Measurements from ENCODE around the gene ERICH3.

The ERICH3 gene, protein sequence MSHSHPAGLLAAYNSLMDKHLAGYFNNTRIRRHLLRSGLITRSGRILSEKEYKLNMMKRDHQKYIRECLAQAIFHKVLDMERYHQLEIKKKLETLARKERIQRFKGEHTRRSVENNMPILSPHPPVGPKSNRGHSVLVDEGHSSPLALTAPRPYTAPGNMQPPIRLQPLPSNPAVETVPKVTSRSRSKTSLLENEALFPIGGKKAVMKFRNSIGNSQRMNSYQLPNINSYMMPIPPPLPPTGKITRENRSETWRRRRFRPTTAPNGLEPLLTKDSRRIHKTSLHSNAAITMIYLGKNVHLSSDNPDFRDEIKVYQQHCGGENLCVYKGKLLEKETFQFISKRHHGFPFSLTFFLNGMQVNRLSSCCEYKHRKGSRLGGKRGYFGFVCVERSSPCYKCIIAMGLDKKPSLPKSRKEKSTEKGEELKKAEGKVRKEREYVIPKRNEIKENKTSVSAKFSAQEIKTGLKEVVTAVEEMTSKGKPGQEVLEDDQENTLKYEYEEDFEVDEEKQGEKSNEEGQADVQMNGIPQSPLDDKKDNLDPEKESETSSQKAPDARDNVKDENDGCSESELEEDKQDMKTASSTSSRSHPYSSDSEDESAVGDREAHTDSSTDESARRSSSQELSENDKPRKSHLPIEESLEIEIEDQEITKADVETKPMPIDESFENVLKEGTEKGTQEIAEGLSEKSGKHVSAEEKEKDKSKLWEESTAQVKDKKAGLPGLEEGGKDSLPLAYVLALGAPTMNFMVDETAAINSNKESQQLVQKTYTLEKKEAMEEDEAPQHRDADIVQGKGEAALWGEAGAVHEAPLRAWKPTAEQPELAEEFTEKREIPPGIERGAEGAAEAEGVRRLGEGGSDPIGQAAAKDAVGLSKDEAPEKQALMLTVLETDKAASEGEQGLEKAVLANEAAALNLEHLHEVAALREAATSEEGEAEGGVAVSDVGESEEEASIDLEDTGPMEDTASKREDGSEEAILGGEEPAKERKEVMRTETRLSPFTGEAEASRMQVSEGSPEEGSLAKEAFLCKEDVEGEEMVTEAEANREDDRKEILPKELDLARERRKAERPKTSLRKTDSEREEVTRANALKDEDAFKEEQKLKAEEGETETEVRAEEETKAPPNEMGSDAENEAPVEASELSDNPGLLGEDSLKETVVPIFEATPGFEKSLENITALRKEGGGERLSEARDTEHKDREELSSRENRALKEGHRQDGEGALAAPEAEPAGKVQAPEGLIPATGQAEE (N-terminal part only)

GRCh38 chr1:74673351-74674111 lies at the start of gene ERICH3:
ERICH3 (minus strand) TSS chr1:74673792; CDS start chr1:74673519, 273 bp downstream.
- no peak for DNase-seq

DNA sequence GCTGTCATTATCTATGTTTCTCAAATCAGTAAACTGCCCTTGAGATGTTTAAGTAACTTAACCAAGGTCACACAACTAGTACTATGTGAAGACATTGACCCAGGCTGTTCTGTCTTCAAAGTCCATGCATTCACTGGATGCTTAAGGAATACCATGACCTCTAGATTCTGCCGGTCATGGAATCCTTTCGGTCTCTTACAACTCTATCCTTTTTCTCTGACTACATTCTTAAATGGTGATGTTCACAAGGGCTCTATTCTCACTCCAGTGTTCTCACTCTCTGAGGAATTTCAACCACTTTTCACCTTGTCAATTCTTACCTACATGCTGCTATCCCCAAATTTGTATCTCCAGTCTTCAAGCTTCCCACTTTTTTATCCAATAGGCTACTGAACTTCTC lies 44.0 kb upstream of the ERICH3 start:
- no peak for DNase-seq

GRCh38 chr1:74716822-74717221 lies 43.2 kb upstream of the ERICH3 start:
- DNase-seq = no peak

DNA sequence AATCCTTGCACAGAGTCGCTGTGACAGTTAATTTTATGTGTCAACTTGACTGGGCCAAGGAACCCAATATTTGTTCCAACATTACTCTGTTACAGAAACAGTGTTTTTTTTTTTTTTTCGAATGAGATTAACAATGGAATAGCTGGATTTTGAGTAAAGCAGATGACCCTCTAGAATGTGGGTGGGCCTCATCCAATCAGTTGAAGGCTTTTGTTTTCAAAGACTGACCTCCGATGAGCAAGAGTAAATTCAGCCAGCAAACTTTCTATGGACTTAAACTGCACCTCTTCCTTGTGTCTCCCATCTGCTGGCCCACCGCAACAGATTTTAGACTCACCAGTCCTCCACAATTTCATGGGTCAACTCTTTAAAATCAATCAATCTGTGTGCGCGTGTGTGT lies 42.2 kb upstream of the ERICH3 start:
- no peak for DNase-seq

GRCh38 chr1:74715236-74715502 lies 41.6 kb upstream of the ERICH3 start:
- DNase-seq = no peak

- no peak for DNase-seq
Observed at GRCh38 chr1:74714429-74715235, 41.0 kb upstream of the ERICH3 start.

DNA sequence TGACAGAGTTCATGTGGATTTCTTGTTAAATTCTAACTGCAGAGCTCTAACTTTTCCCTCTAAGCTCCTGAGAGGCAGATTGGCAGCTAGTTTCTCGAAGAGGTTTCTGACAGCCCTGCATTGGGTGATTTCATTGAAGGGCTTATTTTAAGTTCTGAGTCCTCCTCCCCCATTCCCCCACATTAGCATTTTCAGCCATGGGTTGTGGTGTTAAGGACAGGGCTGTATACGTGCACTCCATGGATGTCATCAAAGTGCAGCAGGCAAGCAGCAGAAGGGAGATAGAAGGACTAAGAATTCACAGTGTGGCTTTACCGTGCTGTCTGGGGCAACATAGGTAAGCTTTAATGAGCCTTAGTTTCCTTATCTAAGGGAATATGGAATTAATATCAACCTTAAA lies 40.3 kb upstream of the ERICH3 start:
- no peak for DNase-seq

- no peak for DNase-seq
Observed at GRCh38 chr1:74712881-74713280, 39.3 kb upstream of the ERICH3 start.

GRCh38 chr1:74703386-74704182 lies 30.0 kb upstream of the ERICH3 start:
- DNase-seq = no peak

- DNase-seq = no peak
Observed at GRCh38 chr1:74699331-74699730, 25.7 kb upstream of the ERICH3 start.

DNA sequence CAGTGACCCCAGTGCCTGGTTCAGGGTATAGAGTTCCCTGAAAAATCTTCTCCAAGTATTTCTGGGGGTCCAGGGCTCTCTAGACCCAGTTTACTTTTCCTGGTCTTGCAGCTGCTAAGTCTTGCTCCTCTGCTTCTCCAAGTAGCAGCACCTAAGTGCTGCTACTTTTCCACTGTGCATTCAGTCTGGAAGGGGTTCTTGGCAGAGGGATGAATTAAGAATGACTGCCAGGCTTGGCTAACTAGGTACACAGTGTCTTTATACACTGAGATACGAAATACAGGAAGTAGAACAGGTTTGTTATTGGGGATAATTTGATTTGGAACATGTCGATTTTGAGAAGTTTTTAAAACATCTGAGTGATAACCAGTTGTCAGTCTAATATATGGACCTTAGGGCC lies 24.2 kb upstream of the ERICH3 start:
- DNase-seq = no peak

GRCh38 chr1:74693473-74693872 lies 19.9 kb upstream of the ERICH3 start:
- no peak for DNase-seq

GRCh38 chr1:74690909-74691308 lies 17.3 kb upstream of the ERICH3 start:
- DNase-seq = no peak

- no peak for DNase-seq
Observed at GRCh38 chr1:74690364-74690696, 16.7 kb upstream of the ERICH3 start.

DNA sequence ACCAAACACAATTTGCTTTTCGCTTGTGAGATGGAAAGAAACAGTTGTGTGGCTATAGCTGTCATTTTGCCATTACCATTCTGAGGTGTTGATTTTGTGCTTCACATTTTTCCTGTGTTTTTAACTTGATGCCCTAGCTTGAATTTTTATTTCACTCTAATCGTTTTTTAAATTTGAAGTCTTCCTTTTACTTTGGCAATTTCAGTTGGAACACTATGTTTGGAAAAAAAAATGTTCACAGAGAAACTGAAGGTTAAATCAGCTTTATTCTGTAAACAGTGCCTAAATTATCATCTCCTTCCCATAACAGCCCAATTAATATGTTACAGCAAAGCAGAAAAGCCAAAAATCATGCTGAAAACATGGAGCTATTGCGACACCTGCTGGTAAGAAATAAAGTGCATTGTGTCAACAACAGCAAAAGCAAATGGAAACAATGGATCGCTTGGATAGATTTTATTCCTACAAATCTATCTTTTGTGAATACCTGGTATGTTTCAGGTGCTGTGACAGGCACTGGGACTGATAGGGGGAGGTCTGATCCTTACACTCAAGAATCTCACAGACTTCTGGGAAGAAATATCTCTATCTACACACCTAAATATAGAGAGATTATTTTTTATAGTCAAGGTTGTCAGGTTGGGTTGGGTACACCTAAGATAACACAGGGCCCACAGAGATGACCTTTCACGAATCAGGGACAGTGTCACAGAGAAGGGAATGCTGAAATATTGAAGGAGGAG lies 16.2 kb upstream of the ERICH3 start:
- peak; percentile 15 for DNase-seq

DNA sequence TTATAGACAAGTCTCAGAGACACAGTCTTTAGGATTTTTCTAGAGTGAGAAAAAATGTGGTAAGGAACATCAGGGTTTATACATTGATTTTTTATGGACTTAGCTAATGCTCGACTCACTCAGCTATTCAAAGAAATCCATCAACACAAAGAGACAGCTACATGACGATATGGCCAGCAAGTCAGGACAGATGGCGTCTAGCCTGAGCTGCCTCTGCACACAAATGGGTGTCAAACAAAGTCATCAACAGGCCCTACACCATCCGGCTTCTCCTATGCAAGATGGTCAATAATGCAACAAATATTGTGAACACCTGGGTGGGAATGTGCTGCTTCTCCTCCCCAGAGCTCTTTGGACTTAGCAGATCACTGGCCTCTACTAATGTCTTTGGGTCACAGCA lies 13.3 kb upstream of the ERICH3 start:
- DNase-seq = no peak

DNA sequence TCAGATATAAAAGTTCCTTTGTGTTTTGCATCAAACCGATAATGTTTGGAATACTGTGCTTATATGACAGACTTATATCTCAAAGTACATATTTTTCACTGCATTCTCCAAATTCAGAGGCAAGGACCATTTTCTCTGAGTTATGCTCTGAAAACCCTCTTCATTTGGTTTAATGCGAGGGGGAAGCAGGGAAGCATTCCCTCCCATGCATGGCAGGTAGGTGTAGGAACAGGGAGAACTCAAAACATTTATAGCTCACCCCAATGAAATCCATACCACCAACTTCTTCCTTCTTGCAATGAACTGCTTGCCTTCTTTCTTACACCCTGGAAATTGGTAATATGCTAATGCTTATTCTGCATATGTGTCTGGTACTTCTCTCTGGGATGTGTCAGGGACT lies 10.7 kb upstream of the ERICH3 start:
- no peak for DNase-seq

- no peak for DNase-seq
Observed at GRCh38 chr1:74683656-74684055, 10.1 kb upstream of the ERICH3 start.

- DNase-seq = no peak
Observed at GRCh38 chr1:74681851-74682250, 8.3 kb upstream of the ERICH3 start.

- DNase-seq = no peak
Observed at GRCh38 chr1:74681449-74681848, 7.9 kb upstream of the ERICH3 start.
